HFF-Myc (cell line): Measurements from ENCODE around the gene MRPL34.

ENCODE experiments used
- DNase-seq: peaks from one replicate; pipeline ENCODE4 v3.0.0-alpha.2; 2011; ENCODE audit warnings: low read depth; ENCODE audit errors: extremely low read depth
- H3K4me3 ChIP-seq: replicated peaks from 2 replicates; pipeline ENCODE4 v1.5.1; 2011; ENCODE audit warnings: low read depth, mild to moderate bottlenecking, control low read depth, low read length
- TF ChIP-seq, protein P1 (sequence below): IDR thresholded peaks from 2 replicates; pipeline ENCODE4 v1.5.1; 2012; ENCODE audit warnings: mild to moderate bottlenecking, low read depth, low read length, control low read depth; ENCODE audit errors: missing control alignments

MRPL34 gene

DNA sequence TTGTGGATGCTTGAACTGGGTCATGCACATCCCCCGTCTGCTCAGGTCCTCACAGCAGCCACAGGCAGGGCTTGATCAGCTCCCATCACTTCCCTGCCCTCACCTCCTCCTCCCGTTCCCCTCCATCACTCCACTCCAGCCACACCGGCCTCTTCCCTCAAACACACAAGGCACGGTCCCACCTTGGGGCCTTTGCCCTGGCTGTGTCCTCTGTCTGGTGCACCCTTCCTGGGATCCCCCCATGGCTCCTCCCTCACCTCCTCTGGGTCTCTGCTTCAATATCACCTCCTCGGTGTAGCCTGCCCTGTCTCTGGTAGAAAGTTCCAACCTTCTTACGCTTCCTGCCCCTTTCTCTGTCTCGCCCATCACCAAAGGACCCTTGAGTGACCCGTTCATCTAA, 47.7 kb downstream of the MRPL34 start:
- no peak overlapping the region for H3K4me3 ChIP-seq
- TF ChIP-seq, protein P1, sequence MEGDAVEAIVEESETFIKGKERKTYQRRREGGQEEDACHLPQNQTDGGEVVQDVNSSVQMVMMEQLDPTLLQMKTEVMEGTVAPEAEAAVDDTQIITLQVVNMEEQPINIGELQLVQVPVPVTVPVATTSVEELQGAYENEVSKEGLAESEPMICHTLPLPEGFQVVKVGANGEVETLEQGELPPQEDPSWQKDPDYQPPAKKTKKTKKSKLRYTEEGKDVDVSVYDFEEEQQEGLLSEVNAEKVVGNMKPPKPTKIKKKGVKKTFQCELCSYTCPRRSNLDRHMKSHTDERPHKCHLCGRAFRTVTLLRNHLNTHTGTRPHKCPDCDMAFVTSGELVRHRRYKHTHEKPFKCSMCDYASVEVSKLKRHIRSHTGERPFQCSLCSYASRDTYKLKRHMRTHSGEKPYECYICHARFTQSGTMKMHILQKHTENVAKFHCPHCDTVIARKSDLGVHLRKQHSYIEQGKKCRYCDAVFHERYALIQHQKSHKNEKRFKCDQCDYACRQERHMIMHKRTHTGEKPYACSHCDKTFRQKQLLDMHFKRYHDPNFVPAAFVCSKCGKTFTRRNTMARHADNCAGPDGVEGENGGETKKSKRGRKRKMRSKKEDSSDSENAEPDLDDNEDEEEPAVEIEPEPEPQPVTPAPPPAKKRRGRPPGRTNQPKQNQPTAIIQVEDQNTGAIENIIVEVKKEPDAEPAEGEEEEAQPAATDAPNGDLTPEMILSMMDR: no peak
- no peak for DNase-seq
